COLO668 (cell line): ENCODE data around the gene FUOM.

Experiments
- DNase-seq: peaks from one replicate; lab custom pipeline; 2025; ENCODE audit not compliant: unreplicated experiment; lab: John Stamatoyannopoulos, UW

The FUOM gene

DNA sequence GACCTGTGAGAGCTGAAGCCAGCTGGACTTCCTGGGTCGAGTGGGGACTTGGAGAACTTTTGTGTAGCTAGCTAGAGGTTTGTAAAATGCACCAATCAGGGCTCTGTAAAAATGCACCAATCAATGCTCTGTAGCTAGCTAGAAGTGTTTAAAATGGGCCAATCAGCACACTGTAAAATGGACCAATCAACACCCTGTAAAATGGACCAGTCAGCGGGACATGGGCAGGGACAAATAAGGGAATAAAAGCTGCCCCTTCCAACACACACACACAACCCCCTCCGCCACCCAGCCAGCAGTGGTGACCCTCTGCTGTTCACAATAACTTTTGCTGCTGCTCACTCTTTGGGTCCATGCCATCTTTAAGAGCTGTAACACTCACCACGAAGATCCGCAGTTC lies 42.0 kb downstream of the FUOM start:
- no peak for DNase-seq

DNA sequence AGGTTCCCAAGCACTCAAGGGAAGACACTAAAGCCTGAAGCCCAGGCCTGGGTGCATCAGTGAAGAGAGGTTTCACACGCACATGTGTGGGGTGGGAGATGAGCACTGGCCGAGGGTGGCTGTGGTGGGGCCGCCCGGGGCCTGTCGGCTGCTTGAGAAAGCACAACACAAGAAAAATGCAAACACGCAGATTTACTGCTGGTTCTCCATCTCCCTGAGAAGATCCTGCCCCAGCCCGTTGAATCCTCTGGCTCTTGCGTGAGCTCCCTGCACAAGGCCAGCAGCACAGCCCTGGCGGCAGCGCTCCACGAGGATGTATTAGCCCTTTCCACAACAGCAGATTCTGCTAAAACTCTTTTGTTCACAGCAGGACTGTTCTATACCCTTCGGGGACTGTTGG lies 42.9 kb downstream of the FUOM start:
- no peak for DNase-seq

DNA sequence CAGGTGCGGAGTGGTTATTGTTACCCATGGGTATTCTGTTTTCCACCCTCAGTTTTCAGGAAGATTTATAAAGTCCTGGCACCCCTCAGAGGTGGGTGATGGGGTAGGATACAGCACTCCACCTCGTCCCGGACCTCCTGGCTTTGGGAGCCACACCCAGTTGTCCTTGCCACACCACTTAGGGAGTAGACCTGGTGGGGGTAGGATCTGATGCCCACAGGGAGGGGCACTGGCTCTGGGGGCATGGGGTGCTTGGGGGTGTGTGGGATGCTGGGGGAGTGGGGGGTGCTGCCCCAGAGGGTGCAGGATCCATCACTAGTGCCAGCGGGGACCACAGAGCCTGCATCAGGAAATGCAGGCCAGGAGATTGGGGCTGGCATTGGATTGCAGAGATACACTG lies 44.6 kb downstream of the FUOM start:
- DNase-seq, result no peak

DNA sequence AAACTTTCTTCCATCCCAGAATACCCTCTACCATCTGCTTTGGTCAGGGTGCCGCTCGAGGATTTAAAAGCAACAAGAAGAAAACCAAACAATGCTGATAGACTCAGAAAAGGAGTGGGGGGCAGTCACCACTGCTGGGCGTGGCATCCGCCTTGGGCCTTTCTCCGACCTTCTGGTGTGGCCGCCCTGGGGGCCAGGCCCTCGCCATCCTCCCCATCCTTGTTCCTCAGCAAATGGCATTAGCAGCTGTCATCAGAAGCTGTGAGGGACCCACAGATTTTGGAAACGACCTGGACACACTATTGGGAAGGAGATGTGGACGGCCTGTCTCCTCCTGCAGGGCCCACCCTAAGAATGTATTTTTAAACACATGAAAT lies 45.1 kb downstream of the FUOM start:
- DNase-seq, result no peak

DNA sequence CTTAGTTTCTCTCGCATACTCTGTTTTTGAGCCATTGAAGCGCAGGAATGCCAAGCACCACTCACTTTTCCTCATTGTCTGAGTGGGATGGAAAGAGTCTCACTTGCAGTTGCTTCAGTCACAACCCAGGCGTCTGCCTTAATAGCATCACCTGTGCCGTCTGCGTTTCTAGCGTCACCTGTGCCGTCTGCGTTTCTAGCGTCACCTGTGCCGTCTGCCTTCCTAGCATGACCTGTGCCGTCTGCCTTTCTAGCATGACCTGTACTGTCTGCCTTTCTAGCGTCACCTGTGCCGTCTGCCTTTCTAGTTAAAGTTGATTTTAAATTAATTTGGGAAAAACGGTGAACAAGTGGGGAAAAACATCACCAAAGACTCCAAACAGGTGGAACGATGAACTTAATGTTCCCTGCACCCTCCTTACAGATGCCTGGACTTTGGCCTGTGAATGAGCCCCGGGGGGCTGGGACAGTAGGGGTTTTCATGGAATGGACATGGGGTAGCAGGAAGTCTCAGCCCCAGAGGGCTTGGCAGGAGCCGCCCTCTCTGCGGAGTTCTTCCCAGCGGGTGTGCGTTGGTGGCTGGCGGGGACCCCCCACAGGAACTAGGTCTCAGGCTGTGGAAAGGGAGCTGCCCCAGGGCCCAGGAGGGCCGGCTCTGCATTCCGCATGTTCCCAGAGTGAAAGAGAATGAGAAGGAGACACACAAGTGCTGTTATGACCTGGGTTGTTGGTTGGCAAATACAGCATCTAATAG lies 45.6 kb downstream of the FUOM start:
- no peak for DNase-seq

DNA sequence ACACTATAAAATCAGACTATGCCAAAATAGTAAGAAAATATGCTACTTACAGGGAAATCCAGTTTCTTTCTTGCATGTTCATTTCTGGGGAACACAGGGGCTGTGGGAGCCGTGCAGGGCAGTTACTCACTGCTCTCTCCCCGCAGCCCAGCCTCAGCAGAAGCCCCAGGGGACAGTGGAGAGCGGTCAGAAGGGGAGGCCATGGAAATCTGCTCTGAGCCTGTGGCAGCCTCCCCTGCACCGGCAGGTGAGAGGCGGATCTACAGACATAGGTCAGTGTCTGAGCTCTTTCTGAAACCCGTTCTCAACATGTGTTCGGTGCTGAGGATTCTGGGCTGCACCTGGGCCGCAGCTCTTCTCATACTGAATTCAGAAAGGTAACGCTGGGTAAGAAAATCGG lies 46.2 kb downstream of the FUOM start:
- no peak for DNase-seq

DNA sequence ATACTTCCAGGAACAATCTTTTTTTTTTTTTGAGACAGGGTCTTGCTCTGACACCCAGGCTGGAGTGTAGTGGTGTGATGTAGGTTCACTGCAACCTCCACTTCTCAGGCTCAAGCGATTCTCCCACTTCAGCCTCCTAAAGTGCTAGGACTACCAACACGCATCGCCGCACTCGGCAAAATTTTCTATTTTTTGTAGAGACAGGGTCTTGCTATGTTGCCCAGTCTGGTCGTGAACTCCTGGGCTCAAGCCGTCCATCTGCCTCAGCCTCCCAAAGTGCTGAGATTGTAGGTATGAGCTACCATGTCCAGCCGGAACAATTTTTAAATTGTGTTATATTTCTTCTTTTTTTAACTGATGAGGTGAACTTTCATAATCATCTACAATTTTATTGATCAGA lies 47.0 kb downstream of the FUOM start:
- no peak for DNase-seq

DNA sequence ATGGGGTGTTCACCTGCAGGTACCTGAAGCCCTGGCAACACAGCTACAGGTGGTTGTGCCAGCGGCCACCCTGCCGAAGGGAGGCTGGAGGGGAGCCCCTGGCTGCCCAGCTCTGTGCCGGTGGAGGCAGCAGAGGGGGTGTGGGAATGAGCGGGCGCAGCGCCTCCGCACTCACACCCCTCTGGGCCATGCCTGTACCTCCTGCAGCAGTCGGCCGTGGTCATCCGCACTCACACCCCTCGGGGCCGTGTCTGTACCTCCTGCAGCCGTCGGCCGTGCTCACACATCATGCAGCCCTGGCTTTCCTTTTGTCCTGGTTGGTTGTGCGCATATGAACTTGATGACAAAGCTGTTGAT lies 47.4 kb downstream of the FUOM start:
- peak; percentile 29 for DNase-seq

DNA sequence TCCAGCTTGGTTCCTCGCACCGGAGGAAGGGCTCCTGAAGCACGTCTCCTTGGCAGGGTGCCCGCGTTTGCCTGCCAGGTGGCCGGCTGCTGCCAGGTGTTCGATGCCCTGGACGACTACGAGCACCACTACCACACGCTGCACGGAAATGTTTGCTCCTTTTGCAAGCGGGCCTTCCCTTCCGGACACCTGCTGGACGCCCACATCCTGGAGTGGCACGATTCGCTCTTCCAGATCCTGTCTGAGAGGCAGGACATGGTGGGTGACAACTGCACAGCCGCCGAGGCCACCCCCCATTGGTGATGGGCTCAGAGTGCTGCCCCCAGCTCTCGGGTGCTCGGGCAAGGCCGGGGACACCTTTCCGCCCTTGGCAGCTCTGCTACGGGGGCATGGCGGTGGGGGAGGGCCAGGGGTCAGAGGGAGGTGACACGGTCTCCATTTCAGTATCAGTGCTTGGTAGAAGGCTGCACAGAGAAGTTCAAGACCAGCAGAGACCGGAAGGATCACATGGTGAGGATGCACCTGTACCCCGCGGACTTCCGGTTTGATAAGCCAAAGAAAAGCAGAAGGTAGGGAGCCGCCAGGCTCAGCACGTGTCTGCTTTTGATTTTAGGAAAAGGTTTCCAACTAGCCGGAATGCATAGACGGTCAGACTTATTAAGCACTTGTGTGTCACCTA lies 48.0 kb downstream of the FUOM start:
- peak; percentile 82 for DNase-seq

DNA sequence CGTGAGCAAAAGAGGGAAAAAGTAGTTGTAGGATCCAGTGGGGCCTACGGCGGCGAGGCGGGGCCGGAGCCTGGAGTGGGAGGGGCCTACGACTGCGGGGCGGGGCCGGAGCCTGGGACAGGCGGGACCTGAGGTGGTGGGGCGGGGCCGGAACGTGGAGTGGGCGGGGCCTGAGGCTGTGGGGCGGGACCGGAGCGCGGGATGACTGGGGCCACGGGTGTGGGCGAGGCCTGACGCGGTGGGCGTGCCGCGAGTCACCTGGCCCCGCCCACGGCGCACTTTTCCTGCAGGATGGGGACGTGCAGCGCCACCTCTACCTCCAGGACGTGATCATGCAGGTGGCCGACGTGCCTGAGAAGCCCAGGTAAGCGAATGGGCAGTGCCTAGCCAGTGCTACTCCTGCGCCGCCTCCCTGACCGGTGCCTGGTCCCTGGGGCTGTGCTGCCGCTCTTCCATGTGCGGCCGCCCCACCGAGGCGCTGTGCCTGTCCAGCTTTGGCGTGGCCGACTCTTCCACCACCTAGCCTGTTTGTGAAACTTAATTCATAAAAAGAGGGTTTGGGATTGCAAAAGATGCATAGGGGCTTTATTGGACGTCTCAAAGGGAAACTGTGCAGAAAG lies 48.6 kb downstream of the FUOM start:
- DNase-seq, result peak; percentile 88

DNA sequence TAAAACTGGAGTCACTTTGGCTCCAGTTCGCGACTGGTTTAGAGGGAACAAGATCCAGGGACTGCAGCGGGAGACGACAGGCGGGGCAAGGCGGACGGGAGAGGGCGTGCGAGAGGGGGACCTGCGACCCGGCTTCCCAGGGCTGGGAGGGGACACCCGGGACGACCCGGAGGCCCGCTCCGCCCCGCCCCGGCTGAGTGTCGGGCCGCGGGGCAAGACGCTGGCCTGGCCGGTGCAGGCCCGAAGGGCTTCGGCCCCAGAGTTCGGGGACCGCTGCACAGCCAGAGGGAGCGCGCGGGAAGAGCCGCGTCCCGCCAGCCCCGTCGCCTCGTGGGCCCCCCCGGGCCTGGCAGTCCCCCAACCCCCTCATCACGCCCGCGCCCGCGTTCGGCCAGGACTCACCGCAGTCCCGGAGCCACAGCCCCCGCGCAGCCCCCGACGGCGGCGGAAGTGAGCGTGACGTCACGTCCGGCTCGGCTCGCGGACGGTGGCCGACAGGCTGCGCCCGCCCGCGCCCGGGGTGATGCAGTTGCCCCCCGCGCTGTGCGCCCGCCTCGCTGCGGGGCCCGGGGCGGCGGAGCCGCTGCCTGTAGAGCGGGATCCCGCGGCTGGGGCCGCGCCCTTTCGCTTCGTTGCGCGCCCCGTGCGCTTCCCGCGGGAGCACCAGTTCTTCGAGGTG lies 49.3 kb downstream of the FUOM start, which contains the start of the genes TUBGCP2 and ZNF511:
TSS of gene TUBGCP2 (minus strand) at position 452 of the 679 bp plus-strand sequence. CDS start 5,931 bp downstream, outside the sequence.
TSS of gene ZNF511 (plus strand) at position 494 of the 679 bp plus-strand sequence. CDS start at position 524, 30 bp downstream.
- peak; percentile 78 for DNase-seq

DNA sequence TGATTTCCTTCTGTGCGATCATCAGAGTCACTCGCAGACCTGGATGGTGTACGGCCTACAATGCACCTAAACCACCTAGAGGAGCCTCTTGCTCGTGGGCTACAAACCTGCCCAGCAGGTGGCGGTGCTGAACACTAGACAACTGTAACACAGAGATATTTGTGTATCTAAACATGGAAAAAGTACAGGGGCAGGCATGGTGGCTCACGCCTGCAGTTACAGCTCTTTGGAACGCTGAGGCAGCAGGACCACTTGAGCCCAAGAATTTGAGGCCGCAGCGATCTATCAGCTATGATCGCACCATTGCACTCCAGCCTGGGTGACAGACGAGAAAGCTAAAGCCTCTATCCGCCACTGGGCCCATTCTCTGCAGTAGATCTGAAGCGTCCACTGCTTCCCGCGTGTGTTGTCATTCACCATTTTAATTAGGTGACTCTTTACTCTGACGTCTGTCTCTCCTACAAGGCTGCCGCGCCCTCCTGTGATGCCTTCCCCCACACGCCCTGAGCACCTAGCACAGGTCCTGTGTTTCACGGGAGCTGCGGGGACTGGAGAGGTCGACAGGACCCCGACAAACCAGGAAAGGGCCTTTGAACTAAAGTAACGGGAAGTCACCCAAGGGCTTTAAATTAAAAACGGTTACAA lies 49.9 kb downstream of the FUOM start:
- DNase-seq, result peak; percentile 83

DNA sequence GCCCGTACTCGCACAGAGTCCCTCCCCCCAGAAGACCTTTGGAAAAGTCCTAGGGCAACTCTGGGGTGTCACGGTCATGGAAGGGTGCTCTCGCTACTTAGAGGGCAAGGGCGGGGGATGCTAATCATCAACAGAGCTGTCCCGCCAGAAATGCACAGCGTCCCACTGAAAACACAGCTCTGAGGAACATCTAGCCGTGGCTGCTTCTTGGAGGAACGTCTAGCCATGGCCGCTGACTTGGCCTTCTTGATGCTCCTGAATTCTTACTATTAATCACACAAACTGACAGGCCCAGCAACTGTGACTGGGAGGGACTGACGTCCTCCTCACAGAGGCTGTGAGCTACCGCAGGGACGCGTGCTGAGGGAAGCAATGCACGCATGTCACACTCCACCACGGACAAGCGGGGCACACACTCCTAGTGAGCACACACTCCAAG lies 50.9 kb downstream of the FUOM start:
- no peak for DNase-seq

DNA sequence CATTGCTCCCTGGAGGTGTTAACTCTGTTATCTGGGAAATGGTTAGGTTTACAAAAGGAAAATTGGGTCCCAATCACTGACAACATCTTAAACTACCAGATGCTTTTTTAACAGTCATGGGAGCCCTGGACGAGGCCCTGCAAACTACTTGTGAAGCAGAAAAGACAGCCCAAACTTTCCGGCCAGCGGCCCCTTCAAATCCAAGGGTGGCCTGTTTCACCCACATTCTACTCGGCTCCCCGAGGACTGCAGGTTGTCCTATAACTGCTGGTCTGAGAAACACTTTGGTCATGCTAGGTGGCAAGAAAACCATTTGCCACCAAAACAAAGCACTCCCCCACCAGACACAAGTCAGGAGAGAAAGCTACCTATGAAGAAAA lies 51.7 kb downstream of the FUOM start:
- no peak for DNase-seq
